Measurements from ENCODE around the gene ZBTB20. TPM values are rescaled to one million over a fixed set of nuclear protein-coding genes. Genes with fewer than 3 reads are reported as not detected.

ZBTB20 gene
- total RNA-seq, 4 donors from 2014 or later = 69.9 to 112 (median 80.8) TPM

GRCh38 chr3:114860531-114860930 lies 286.6 kb downstream of the ZBTB20 start:
- Histone ChIP-seq H3K27me3 (no peaks in the 10 kb centered on the region), H3K27ac (replicated peaks in 1 of 4) (no peak overlapping the region), H3K4me1 (peaks cover 3 to 24% (median 13%) of the 10 kb centered on the region in 4 donors), H3K9me3 (no peaks in the 10 kb centered on the region), H3K36me3 (no peaks in the 10 kb centered on the region), H3K4me3 (no peak overlapping the region)
- DNase-seq (ENCODE audit: extremely low spot score) = no peak
- intact Hi-C loops (cut with DNase I) = no loop called here
- 96% methylated on average over 2 of the region's 2 CpGs for WGBS
- TF ChIP-seq POLR2AphosphoS5 (IDR thresholded peaks at IDR 0.05) = no peak
- TF ChIP-seq EP300 (IDR thresholded peaks at IDR 0.05) = no peak
- TF ChIP-seq, protein P1, sequence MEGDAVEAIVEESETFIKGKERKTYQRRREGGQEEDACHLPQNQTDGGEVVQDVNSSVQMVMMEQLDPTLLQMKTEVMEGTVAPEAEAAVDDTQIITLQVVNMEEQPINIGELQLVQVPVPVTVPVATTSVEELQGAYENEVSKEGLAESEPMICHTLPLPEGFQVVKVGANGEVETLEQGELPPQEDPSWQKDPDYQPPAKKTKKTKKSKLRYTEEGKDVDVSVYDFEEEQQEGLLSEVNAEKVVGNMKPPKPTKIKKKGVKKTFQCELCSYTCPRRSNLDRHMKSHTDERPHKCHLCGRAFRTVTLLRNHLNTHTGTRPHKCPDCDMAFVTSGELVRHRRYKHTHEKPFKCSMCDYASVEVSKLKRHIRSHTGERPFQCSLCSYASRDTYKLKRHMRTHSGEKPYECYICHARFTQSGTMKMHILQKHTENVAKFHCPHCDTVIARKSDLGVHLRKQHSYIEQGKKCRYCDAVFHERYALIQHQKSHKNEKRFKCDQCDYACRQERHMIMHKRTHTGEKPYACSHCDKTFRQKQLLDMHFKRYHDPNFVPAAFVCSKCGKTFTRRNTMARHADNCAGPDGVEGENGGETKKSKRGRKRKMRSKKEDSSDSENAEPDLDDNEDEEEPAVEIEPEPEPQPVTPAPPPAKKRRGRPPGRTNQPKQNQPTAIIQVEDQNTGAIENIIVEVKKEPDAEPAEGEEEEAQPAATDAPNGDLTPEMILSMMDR (IDR thresholded peaks at IDR 0.05) = no peak
- TF ChIP-seq POLR2A (IDR thresholded peaks at IDR 0.05; ENCODE audit: low read depth) = no peak

DNA sequence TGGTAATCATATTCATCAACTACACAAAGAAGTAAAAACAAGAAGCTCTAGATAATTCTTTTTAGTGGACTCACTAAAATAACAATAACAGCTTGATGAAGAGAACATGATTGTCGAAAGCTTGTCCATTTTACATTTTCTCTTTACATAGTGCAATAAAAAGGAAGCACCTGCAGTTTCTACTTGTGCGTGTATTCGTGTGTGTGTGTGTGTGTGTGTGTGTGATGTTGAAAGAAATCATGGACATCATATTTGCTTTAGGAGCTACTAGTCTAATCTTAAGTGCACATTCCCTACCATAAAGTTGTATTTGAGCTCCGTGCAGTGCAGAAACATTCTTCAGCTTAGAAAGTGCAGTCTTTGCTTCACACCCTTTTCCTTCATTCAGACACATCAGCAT lies 288.8 kb downstream of the ZBTB20 start:
- no peaks in the 10 kb centered on the region for H3K9me3 ChIP-seq
- H3K27me3 ChIP-seq = no peaks in the 10 kb centered on the region
- no peak overlapping the region for H3K4me3 ChIP-seq
- WGBS = 91% methylated on average over 4 of the region's 4 CpGs
- H3K4me1 ChIP-seq = peaks cover 3 to 28% (median 7%) of the 10 kb centered on the region in 4 donors
- intact Hi-C loops (cut with DNase I) = no loop called here
- TF ChIP-seq POLR2A (IDR thresholded peaks at IDR 0.05; ENCODE audit: low read depth) = no peak
- no peak overlapping the region for H3K27ac ChIP-seq (replicated peaks in 1 of 4)
- no peak for DNase-seq (ENCODE audit: extremely low spot score)
- H3K36me3 ChIP-seq = no peaks in the 10 kb centered on the region

DNA sequence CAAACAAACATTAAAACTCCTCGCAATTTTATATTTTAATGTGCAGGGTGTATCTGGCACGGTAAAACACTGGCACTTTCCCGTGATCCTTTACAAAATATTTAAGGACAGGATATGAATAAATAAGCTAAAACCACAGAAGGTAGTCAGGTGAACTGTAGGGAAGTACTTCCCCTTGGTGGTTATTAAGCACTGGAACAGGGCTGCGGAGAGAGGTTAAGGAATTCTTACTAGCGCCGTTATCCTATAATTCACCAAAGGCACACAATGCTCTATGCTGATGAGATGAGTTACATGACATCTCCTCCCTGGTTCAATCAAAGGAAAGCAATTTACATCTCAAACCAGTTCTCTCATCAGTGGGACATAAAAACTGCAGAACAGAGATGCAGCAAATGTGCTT lies 289.8 kb downstream of the ZBTB20 start:
- intact Hi-C loops (cut with DNase I) = no loop called here
- no peaks in the 10 kb centered on the region for H3K9me3 ChIP-seq
- no peak for DNase-seq (ENCODE audit: extremely low spot score)
- no peak overlapping the region for H3K27ac ChIP-seq (replicated peaks in 1 of 4)
- H3K27me3 ChIP-seq = no peaks in the 10 kb centered on the region
- no peak overlapping the region for H3K4me3 ChIP-seq
- H3K4me1 ChIP-seq = peaks cover 3 to 28% (median 5%) of the 10 kb centered on the region in 4 donors
- no peaks in the 10 kb centered on the region for H3K36me3 ChIP-seq
- WGBS = 60% methylated on average over 6 of the region's 6 CpGs
- TF ChIP-seq, protein P1 (IDR thresholded peaks at IDR 0.05) = no peak
- TF ChIP-seq POLR2AphosphoS5 (IDR thresholded peaks at IDR 0.05) (no peak), EP300 (IDR thresholded peaks at IDR 0.05) (no peak), POLR2A (IDR thresholded peaks at IDR 0.05; ENCODE audit: low read depth) (no peak)

DNA sequence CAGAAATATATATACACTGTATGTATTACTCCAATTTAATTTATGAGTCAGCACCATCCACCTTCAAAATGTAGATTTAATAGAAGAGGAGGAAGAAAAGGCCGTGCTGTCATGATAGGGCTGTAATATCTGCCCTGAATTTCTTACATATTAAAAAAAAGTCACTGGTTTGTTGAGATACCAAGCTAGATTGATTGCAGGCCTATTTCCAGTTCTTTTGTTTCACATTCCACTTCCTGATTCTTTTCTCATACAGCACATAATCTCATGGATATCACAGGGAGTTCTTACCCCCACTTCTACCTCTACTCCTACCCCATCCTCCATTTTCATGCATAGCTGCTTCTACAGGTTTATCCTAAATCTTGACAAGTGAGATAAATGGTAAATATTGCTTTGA lies 290.3 kb downstream of the ZBTB20 start:
- 65% methylated on average over 1 of the region's 1 CpG for WGBS
- DNase-seq (ENCODE audit: extremely low spot score) = no peak
- no peaks in the 10 kb centered on the region for H3K36me3 ChIP-seq
- H3K4me3 ChIP-seq = no peak overlapping the region
- intact Hi-C loops (cut with DNase I) = no loop called here
- TF ChIP-seq, protein P1 (IDR thresholded peaks at IDR 0.05) = no peak
- no peak for TF ChIP-seq EP300 (IDR thresholded peaks at IDR 0.05)
- TF ChIP-seq POLR2A (IDR thresholded peaks at IDR 0.05; ENCODE audit: low read depth) = no peak
- TF ChIP-seq POLR2AphosphoS5 (IDR thresholded peaks at IDR 0.05) = no peak
- no peaks in the 10 kb centered on the region for H3K9me3 ChIP-seq
- peaks cover under 1 to 28% (median 2%) of the 10 kb centered on the region in 4 donors for H3K4me1 ChIP-seq
- H3K27ac ChIP-seq (replicated peaks in 1 of 4) = no peak overlapping the region
- no peaks in the 10 kb centered on the region for H3K27me3 ChIP-seq

- Histone ChIP-seq H3K4me1 (peaks cover 0 to 28% (median 1%) of the 10 kb centered on the region in 4 donors), H3K27ac (replicated peaks in 1 of 4) (no peak overlapping the region), H3K9me3 (no peaks in the 10 kb centered on the region), H3K27me3 (no peaks in the 10 kb centered on the region), H3K36me3 (no peaks in the 10 kb centered on the region), H3K4me3 (no peak overlapping the region)
- TF ChIP-seq EP300 (IDR thresholded peaks at IDR 0.05) (no peak), POLR2AphosphoS5 (IDR thresholded peaks at IDR 0.05) (no peak)
- intact Hi-C loops (cut with DNase I) = no loop called here
- 97% methylated on average over 5 of the region's 5 CpGs for WGBS
- DNase-seq (ENCODE audit: extremely low spot score) = no peak
These were observed 291.2 kb downstream of the ZBTB20 start for GRCh38 chr3:114855839-114856238.

DNA sequence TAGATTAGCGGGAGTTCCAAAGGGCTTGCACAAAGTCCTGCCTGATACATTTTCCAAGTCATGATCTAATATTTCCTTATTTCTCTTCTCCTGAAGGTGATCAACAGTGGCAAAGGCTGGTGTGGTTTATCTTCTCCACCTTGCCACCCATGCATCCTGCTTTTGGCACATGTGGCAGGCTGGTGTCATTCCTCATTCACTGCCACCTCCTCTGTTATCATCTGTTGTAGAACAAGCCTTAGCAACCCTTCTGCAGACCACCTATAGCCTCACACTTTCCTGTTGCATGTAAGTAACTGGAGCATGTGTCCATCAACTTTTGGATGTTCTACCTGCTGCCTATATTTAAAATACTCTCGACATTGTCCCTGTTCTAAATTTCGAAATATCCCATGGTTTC lies 294.1 kb downstream of the ZBTB20 start:
- DNase-seq (ENCODE audit: extremely low spot score) = no peak
- 99% methylated on average over 3 of the region's 3 CpGs for WGBS
- no peaks in the 10 kb centered on the region for H3K9me3 ChIP-seq
- intact Hi-C loops (cut with DNase I) = no loop called here
- TF ChIP-seq, protein P1 (IDR thresholded peaks at IDR 0.05) = no peak
- no peak for TF ChIP-seq EP300 (IDR thresholded peaks at IDR 0.05)
- TF ChIP-seq POLR2AphosphoS5 (IDR thresholded peaks at IDR 0.05) = no peak
- no peak for TF ChIP-seq POLR2A (IDR thresholded peaks at IDR 0.05; ENCODE audit: low read depth)
- H3K27me3 ChIP-seq = no peaks in the 10 kb centered on the region
- no peak overlapping the region for H3K27ac ChIP-seq (replicated peaks in 1 of 4)
- no peaks in the 10 kb centered on the region for H3K36me3 ChIP-seq
- no peak overlapping the region for H3K4me3 ChIP-seq
- peaks cover 9 to 41% (median 14%) of the 10 kb centered on the region in 4 donors for H3K4me1 ChIP-seq

Measured in esophagus muscularis mucosa (tissue), 4 donors.